Progenitor cell of endocrine pancreas (in vitro differentiated cells): ENCODE results near the gene OR10H2. TPM values are rescaled to one million over a fixed set of nuclear protein-coding genes. Genes with fewer than 3 reads are reported as not detected.
"Not testable (repeated sequence)": the region's sequence is repeated elsewhere in the genome, so short reads cannot be mapped to it uniquely, and the experiment has no call there.

Source experiments
- DNase-seq: peaks from one replicate; pipeline ENCODE4 v3.0.0; 2021; ENCODE audit warnings: low spot score; ENCODE audit not compliant: unreplicated experiment
- H3K27ac Mint-ChIP-seq: 2 replicates; pipeline ENCODE4 v1.8.0; 2021; ENCODE audit warnings: mild to moderate bottlenecking, moderate library complexity, mixed read lengths
- H3K27me3 Mint-ChIP-seq: 2 replicates; pipeline ENCODE4 v1.8.0; 2021; ENCODE audit warnings: mixed read lengths
- H3K36me3 Mint-ChIP-seq: 2 replicates; pipeline ENCODE4 v1.8.0; 2022; ENCODE audit warnings: mixed read lengths; ENCODE audit not compliant: insufficient read depth
- H3K4me1 Mint-ChIP-seq: 2 replicates; pipeline ENCODE4 v1.8.0; 2021; ENCODE audit warnings: low read depth, mixed read lengths
- H3K4me3 Mint-ChIP-seq: 2 replicates; pipeline ENCODE4 v1.8.0; 2021; ENCODE audit warnings: low read depth, mild to moderate bottlenecking, moderate library complexity, mixed read lengths
- H3K9me3 Mint-ChIP-seq: 2 replicates; pipeline ENCODE4 v1.8.0; 2021; ENCODE audit warnings: low read depth, mixed read lengths
- long read RNA-seq: library from polyadenylated mRNA; unstranded; transcript quantifications from one replicate; pipeline ENCODE4 v2.0.0, GENCODE V29; 2020
- total RNA-seq: library from RNA; stranded (reverse); gene quantifications from 2 replicates; pipeline ENCODE4 v1.2.1, GENCODE V29; 2021
- TF ChIP-seq, protein P1 (sequence below): fragments of 200-600 bp; sonication (generic); IDR thresholded peaks from one replicate; pipeline ENCODE4 v1.5.0; 2021; ENCODE audit warnings: antibody characterized with exemption, mild to moderate bottlenecking; ENCODE audit not compliant: unreplicated experiment

OR10H2 gene, protein sequence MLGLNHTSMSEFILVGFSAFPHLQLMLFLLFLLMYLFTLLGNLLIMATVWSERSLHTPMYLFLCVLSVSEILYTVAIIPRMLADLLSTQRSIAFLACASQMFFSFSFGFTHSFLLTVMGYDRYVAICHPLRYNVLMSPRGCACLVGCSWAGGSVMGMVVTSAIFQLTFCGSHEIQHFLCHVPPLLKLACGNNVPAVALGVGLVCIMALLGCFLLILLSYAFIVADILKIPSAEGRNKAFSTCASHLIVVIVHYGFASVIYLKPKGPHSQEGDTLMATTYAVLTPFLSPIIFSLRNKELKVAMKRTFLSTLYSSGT
- total RNA-seq, result not detected in 2 replicates
- long read RNA-seq, result 0 reads

DNA sequence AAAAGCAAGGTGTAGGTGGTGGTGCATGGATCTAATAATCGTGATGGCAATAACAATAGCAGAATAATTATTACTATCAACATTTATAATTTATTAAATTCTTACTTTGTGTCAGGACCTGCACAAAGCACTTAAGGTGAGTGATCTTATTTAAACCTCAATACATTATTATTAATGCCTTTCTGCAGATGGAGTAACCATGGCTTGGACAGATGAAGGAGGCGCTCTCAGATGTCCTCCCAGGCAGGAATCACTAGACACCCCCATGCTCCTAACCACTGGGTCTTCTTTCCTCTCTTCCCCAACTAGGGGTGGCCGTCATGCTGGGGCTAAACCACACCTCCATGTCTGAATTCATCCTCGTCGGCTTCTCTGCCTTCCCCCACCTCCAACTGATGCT lies at the start of gene OR10H2:
Gene OR10H2 (plus strand): TSS at position 301 of the 400 bp plus-strand sequence. CDS start 20 bp downstream, at position 321.
- no peak for DNase-seq
- Mint-ChIP-seq H3K27ac (no peak within 1 kb of the TSS), H3K4me3 (no peak within 1 kb of the TSS), H3K36me3 (peaks cover 1% of the 10 kb centered on the region), H3K9me3 (peaks cover 64% of the 10 kb centered on the region), H3K27me3 (no peaks in the 10 kb centered on the region), H3K4me1 (no peaks in the 10 kb centered on the region)
- TF ChIP-seq, protein P1, sequence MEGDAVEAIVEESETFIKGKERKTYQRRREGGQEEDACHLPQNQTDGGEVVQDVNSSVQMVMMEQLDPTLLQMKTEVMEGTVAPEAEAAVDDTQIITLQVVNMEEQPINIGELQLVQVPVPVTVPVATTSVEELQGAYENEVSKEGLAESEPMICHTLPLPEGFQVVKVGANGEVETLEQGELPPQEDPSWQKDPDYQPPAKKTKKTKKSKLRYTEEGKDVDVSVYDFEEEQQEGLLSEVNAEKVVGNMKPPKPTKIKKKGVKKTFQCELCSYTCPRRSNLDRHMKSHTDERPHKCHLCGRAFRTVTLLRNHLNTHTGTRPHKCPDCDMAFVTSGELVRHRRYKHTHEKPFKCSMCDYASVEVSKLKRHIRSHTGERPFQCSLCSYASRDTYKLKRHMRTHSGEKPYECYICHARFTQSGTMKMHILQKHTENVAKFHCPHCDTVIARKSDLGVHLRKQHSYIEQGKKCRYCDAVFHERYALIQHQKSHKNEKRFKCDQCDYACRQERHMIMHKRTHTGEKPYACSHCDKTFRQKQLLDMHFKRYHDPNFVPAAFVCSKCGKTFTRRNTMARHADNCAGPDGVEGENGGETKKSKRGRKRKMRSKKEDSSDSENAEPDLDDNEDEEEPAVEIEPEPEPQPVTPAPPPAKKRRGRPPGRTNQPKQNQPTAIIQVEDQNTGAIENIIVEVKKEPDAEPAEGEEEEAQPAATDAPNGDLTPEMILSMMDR, result no peak

DNA sequence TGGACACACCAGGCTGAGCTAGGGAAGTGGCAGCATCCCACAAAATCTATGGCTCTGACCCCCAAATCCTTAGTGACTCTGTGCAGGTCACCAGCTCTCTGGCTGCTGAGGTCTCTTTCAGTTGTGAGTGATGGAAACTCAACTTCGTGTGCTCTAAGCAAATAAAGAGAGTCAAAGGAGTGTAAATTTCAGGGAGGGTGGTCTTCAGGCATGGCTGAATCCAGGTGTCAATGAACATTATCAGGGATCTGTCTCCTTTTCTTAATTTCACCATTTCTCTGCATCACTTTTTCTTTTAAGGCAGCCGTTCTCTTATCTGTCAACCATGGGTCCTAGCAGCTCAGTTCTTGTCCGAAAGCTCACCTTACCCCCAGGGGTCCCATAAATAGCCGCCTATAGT lies 48.7 kb upstream of the OR10H2 start:
- Mint-ChIP-seq H3K27me3 (no peaks in the 10 kb centered on the region), H3K4me3 (no peak overlapping the region), H3K9me3 (peaks cover 72% of the 10 kb centered on the region), H3K4me1 (no peaks in the 10 kb centered on the region), H3K27ac (no peak overlapping the region), H3K36me3 (peaks cover 2% of the 10 kb centered on the region)
- TF ChIP-seq, protein P1, result no peak
- DNase-seq, result no peak

DNA sequence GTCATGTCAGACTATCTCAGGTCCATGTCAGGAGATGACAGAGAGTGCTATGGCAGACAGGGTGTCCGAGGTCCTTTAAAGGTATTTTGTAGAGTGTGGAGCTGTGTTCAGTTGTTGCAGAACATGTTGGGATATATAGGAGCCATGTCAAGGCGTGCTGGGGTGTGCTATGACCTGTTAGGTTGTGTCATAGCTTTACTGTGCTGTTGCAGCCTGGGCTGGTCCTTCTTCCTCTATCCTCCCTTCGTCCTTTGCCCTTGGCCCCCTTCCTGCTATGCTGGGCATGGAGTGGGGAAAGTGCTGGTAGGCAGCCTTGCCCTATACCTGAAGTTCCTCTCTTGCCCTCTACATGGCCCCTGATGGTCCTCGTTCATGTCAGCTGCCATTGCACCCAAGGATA lies 48.0 kb upstream of the OR10H2 start:
- H3K27ac Mint-ChIP-seq, H3K4me3 Mint-ChIP-seq, H3K36me3 Mint-ChIP-seq, DNase-seq, H3K27me3 Mint-ChIP-seq, H3K4me1 Mint-ChIP-seq: not testable (repeated sequence)
- H3K9me3 Mint-ChIP-seq, result peaks cover 71% of the 10 kb centered on the region

DNA sequence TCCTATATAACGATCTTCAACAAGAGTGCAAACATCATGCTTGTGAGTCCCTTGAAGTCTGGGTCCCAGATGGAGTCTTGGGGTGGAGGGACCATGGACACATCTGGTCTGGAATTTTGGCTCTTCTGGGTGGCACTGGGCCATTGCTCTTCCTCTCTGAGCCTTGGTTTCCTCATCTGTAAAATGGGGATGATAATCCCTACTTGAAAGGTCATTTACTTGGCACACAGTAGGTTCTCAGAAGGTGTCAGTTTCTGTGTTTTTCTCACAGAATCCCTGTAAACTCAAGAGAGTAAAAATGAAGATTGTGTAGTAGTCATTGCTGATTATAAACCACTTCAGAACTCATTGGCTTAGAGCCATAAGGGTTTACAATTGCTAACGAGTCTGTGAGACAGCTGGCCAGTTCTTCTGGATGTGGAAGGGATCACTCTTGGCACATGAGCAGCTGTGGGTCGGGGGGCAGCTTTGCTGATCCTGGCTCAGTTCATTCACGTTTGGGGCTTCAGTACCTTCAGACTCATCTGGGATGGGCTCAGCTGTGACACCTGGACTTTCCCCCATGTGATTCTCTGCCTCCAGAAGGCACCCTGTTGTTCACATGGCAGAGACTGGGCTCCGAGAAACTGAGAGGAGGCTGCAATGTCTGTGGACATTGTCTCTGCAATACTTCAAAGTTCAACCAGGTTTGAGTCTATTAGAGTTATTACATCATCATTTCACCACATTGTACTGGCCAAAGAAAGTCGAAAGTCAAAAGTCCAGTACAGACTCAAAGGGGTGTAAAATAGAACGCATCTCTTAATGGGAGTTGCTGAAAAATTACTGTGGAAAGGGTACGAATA lies 47.1 kb upstream of the OR10H2 start:
- DNase-seq, result no peak
- Mint-ChIP-seq H3K4me3 (no peak overlapping the region), H3K27me3 (no peaks in the 10 kb centered on the region), H3K27ac (no peak overlapping the region), H3K9me3 (peaks cover 71% of the 10 kb centered on the region), H3K4me1 (no peaks in the 10 kb centered on the region), H3K36me3 (peaks cover 2% of the 10 kb centered on the region)
- TF ChIP-seq, protein P1, result no peak

DNA sequence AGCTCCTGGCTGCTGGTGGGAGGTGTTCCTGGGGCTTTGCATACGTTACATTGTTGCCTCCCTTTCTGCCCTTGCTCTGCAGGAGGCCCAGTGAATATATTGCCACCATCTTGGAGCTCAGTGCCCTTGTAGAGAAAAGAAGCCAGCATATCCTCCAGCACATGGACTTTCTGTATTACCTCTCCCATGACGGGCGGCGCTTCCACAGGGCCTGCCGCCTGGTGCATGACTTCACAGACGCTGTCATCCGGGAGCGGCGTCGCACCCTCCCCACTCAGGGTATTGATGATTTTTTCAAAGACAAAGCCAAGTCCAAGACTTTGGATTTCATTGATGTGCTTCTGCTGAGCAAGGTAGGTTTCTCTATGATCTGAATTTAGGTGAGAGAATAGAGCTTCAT lies 44.4 kb upstream of the OR10H2 start:
- Mint-ChIP-seq H3K36me3 (peaks cover 4% of the 10 kb centered on the region), H3K4me1 (no peaks in the 10 kb centered on the region), H3K9me3 (peaks cover 78% of the 10 kb centered on the region), H3K27ac (no peak overlapping the region), H3K4me3 (no peak overlapping the region), H3K27me3 (no peaks in the 10 kb centered on the region)
- TF ChIP-seq, protein P1, result no peak
- no peak for DNase-seq
